Measurements from ENCODE around the gene TMEM140. TPM values are rescaled to one million over a fixed set of nuclear protein-coding genes. Genes with fewer than 3 reads are reported as not detected.

Gene TMEM140
- total and polyA plus RNA-seq, 9 of the 15 experiments (the other 6 are each of a cell fraction or from before 2014, with no cell fraction given): 0.03 to 0.82 (median 0.23) TPM

DNA sequence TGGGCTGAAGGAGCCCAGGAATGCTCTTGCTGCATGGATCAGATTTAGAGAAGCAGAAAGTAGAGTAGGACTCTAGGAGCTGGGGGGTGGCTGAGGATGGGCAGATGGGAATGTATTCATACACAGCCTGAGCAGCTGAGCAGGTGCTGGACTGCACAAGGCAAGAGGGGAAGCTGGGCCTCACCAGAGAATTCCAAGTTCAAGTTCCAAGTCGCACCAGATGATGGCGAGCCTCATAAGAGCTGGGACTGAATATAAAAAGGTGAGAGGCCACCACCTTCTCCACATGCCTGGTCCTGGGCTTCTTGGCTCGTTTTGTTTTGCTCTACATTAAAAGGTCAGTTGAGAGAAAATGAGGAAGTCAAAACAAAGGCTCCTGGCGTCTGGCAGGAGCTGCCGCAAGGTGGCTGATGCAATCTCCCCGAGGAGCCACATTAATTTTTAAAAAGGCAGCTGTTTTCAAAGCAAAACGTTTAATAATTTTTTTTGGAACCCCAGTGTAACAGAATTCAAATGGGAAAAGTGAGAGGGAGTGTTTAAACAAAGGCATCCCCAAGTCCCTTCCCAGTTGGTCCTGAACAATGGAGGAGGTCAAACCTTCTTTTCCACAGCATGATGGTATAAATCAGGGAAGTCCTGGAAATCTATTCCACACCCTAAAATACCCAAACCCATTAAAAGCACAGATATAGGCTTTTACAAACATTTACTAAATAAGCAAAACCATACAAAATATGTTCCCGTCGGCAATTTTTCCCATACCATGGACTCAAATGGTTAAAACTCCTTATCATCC is 13.2 kb downstream of the TMEM140 start (continued):
- TF ChIP-seq, protein P1, sequence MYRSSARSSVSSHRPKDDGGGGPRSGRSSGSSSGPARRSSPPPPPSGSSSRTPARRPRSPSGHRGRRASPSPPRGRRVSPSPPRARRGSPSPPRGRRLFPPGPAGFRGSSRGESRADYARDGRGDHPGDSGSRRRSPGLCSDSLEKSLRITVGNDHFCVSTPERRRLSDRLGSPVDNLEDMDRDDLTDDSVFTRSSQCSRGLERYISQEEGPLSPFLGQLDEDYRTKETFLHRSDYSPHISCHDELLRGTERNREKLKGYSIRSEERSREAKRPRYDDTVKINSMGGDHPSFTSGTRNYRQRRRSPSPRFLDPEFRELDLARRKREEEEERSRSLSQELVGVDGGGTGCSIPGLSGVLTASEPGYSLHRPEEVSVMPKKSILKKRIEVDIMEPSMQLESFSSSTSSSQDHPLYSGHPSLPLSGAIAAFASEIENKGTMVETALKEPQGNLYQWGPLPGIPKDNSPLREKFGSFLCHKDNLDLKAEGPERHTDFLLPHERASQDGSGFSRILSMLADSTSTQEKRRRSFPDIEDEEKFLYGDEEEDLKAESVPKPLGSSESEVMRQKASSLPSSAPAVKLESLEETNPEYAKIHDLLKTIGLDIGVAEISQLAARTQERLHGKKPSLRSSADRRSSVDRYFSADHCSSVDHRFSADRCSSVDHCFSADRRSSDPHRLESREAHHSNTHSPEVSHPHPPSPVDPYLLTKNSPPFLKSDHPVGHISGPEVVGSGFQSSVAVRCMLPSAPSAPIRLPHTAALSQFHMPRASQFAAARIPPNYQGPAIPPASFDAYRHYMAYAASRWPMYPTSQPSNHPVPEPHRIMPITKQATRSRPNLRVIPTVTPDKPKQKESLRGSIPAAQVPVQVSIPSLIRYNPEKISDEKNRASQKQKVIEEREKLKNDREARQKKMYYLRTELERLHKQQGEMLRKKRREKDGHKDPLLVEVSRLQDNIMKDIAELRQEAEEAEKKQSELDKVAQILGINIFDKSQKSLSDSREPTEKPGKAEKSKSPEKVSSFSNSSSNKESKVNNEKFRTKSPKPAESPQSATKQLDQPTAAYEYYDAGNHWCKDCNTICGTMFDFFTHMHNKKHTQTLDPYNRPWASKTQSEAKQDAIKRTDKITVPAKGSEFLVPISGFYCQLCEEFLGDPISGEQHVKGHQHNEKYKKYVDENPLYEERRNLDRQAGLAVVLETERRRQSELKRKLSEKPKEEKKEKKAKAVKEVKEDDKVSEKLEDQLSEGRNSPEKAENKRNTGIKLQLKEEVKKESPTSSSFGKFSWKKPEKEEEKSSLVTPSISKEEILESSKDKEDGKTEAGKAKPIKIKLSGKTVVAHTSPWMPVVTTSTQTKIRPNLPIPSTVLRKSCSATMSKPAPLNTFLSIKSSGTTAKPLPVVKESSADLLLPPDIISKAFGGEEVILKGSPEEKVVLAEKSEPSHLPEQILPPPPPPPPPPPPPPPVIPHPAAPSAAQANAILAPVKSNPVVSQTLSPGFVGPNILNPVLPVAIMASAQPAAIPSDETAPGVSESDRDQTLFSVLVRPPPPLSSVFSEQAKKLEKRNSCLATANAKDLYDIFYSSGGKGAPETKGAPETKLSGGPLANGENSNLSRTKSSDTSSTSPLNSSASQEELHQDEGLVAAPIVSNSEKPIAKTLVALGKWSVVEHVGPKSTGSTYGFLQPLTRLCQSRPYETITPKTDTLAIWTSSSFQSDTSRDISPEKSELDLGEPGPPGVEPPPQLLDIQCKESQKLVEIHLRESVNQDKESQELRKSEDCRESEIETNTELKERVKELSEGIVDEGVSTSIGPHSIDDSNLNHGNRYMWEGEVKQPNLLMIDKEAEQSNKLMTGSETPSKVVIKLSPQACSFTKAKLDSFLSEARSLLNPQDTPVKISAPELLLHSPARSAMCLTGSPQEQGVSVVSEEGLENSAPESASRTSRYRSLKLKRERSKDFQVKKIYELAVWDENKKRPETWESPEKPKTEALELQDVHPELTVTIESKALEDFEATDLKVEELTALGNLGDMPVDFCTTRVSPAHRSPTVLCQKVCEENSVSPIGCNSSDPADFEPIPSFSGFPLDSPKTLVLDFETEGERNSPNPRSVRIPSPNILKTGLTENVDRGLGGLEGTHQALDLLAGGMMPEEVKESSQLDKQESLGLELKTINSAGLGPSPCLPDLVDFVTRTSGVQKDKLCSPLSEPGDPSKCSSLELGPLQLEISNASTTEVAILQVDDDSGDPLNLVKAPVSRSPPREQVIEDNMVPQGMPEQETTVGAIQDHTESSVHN (IDR thresholded peaks at IDR 0.05; ENCODE audit: borderline replicate concordance in 1 of 2, low read depth in 1 of 2): no peak
- TF ChIP-seq POLR2AphosphoS5 (IDR thresholded peaks at IDR 0.05; ENCODE audit: control insufficient read depth, insufficient read depth, low read depth, low read length): no peak
- TF ChIP-seq STAT5B (CRISPR knock-in tag; IDR thresholded peaks at IDR 0.05): no peak
- no peak for TF ChIP-seq HDGF (IDR thresholded peaks at IDR 0.05)
- 0 out of 2 replicates have a peak, but pooled peaks have one; percentile 62 for TF ChIP-seq ZNF197 (CRISPR knock-in tag; IDR thresholded peaks at IDR 0.05; ENCODE audit: low read depth)
- no peak for TF ChIP-seq TCFL5 (CRISPR knock-in tag; conservative IDR thresholded peaks at IDR 0.05)
- TF ChIP-seq, protein P2, sequence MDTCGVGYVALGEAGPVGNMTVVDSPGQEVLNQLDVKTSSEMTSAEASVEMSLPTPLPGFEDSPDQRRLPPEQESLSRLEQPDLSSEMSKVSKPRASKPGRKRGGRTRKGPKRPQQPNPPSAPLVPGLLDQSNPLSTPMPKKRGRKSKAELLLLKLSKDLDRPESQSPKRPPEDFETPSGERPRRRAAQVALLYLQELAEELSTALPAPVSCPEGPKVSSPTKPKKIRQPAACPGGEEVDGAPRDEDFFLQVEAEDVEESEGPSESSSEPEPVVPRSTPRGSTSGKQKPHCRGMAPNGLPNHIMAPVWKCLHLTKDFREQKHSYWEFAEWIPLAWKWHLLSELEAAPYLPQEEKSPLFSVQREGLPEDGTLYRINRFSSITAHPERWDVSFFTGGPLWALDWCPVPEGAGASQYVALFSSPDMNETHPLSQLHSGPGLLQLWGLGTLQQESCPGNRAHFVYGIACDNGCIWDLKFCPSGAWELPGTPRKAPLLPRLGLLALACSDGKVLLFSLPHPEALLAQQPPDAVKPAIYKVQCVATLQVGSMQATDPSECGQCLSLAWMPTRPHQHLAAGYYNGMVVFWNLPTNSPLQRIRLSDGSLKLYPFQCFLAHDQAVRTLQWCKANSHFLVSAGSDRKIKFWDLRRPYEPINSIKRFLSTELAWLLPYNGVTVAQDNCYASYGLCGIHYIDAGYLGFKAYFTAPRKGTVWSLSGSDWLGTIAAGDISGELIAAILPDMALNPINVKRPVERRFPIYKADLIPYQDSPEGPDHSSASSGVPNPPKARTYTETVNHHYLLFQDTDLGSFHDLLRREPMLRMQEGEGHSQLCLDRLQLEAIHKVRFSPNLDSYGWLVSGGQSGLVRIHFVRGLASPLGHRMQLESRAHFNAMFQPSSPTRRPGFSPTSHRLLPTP (IDR thresholded peaks at IDR 0.05; ENCODE audit: borderline replicate concordance, extremely low read depth, insufficient read length): no peak
- TF ChIP-seq ELF4 (CRISPR knock-in tag; IDR thresholded peaks at IDR 0.05): no peak
- no peak for TF ChIP-seq CHD2 (IDR thresholded peaks at IDR 0.05; ENCODE audit: low read depth, low read length)
- TF ChIP-seq, protein P3, sequence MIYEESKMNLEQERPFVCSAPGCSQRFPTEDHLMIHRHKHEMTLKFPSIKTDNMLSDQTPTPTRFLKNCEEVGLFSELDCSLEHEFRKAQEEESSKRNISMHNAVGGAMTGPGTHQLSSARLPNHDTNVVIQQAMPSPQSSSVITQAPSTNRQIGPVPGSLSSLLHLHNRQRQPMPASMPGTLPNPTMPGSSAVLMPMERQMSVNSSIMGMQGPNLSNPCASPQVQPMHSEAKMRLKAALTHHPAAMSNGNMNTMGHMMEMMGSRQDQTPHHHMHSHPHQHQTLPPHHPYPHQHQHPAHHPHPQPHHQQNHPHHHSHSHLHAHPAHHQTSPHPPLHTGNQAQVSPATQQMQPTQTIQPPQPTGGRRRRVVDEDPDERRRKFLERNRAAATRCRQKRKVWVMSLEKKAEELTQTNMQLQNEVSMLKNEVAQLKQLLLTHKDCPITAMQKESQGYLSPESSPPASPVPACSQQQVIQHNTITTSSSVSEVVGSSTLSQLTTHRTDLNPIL (CRISPR knock-in tag; IDR thresholded peaks at IDR 0.05): peak; percentile 6; the same call in 1 of the 2 replicates
- no peak for TF ChIP-seq ZBTB1 (CRISPR knock-in tag; IDR thresholded peaks at IDR 0.05; ENCODE audit: borderline replicate concordance, low read depth)
- TF ChIP-seq ZNF444 (CRISPR knock-in tag; IDR thresholded peaks at IDR 0.05): no peak
- TF ChIP-seq TAF15 (IDR thresholded peaks at IDR 0.05; ENCODE audit: low read depth, low read length): no peak

Data from K562 (cell line).